Measurements from ENCODE around the gene MISFA. TPM values are rescaled to one million over a fixed set of nuclear protein-coding genes. Genes with fewer than 3 reads are reported as not detected.
A peak's percentile ranks its signal among the peaks of the same experiment; 100 is the strongest.
"Not testable (repeated sequence)": the region's sequence is repeated elsewhere in the genome, so short reads cannot be mapped to it uniquely, and the experiment has no call there.

The MISFA gene
- total RNA-seq (2014; rRNA removed): 0.06 and 3.7 TPM in 2 replicates
- polyA plus RNA-seq (2012): 2.1 TPM

GRCh38 chr11:18599739-18600230 is at the start of gene MISFA:
Gene MISFA (plus strand): TSS chr11:18599789. CDS start chr11:18599929, 140 bp downstream.
- DNase-seq (ENCODE audit: low read depth): peak; percentile 19

GRCh38 chr11:18563090-18563730 is 36.4 kb upstream of the MISFA start:
- no peak for DNase-seq (ENCODE audit: low read depth)

- no peak for DNase-seq (ENCODE audit: low read depth)
Measured at GRCh38 chr11:18564149-18564548, 35.4 kb upstream of the MISFA start.

GRCh38 chr11:18566406-18566805 is 33.2 kb upstream of the MISFA start:
- no peak for DNase-seq (ENCODE audit: low read depth)

- no peak for DNase-seq (ENCODE audit: low read depth)
Measured at GRCh38 chr11:18567081-18567480, 32.5 kb upstream of the MISFA start.

GRCh38 chr11:18575361-18575760 is 24.2 kb upstream of the MISFA start:
- DNase-seq (ENCODE audit: low read depth): no peak

- no peak for DNase-seq (ENCODE audit: low read depth)
Measured at GRCh38 chr11:18578975-18579598, 20.5 kb upstream of the MISFA start.

GRCh38 chr11:18580113-18580766 is 19.3 kb upstream of the MISFA start:
- DNase-seq (ENCODE audit: low read depth): no peak

GRCh38 chr11:18581825-18582224 is 17.8 kb upstream of the MISFA start:
- no peak for DNase-seq (ENCODE audit: low read depth)

GRCh38 chr11:18588297-18589252 is 11.0 kb upstream of the MISFA start, which contains the start of gene UEVLD:
Gene UEVLD (minus strand): TSS chr11:18588734. CDS start chr11:18588654, 80 bp downstream.
- peak; percentile 88 for DNase-seq (ENCODE audit: low read depth)

GRCh38 chr11:18590571-18590970 is 9.0 kb upstream of the MISFA start:
- DNase-seq (ENCODE audit: low read depth): no peak

- not testable (repeated sequence) for DNase-seq (ENCODE audit: low read depth)
Measured at GRCh38 chr11:18594088-18594487, 5.5 kb upstream of the MISFA start.

- peak; percentile 48 for DNase-seq (ENCODE audit: low read depth)
Measured at GRCh38 chr11:18594999-18595749, 4.4 kb upstream of the MISFA start.

- no peak for DNase-seq (ENCODE audit: low read depth)
Measured at GRCh38 chr11:18600915-18601569, 1.5 kb downstream of the MISFA start.

GRCh38 chr11:18608376-18608775 is 8.8 kb downstream of the MISFA start:
- DNase-seq (ENCODE audit: low read depth): no peak

GRCh38 chr11:18611196-18611595 is 11.6 kb downstream of the MISFA start:
- no peak for DNase-seq (ENCODE audit: low read depth)

- DNase-seq (ENCODE audit: low read depth): no peak
Measured at GRCh38 chr11:18612394-18612793, 12.8 kb downstream of the MISFA start.

- no peak for DNase-seq (ENCODE audit: low read depth)
Measured at GRCh38 chr11:18614667-18615066, 15.1 kb downstream of the MISFA start.

- no peak for DNase-seq (ENCODE audit: low read depth)
Measured at GRCh38 chr11:18615628-18616392, 16.2 kb downstream of the MISFA start.
